ENCODE results near the gene RBM10.
A peak's percentile ranks its signal among the peaks of the same experiment; 100 is the strongest.
"Not testable (repeated sequence)": the region's sequence is repeated elsewhere in the genome, so short reads cannot be mapped to it uniquely, and the experiment has no call there.

Gene RBM10

DNA sequence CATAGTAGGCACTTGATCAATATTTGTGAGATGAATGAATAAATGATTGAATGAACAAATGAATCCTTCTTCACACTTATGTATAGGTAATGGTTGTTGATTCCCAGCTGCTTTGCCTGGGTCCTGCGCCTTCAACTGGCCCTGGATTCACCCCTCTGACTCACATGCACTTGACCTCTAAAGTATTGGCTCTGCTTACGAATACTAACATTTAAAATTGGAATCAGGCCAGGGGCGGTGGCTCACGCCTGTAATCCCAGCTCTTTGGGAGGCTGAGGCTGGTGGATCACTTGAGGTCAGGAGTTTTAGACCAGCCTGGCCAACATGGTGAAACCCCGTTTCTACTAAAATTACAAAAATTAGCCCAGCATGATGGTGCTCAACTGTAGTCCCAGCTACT, 9.4 kb upstream of the RBM10 start:
- H2BK120ac ChIP-seq (ENCODE audit: insufficient read depth, low read length, poor library complexity); H3K79me1 ChIP-seq (ENCODE audit: low read length); H4K12ac ChIP-seq (ENCODE audit: low read depth, low read length); H3K36me3 ChIP-seq (ENCODE audit: control insufficient read depth in 1 of 2, insufficient read depth in 2 of 2, low read length in 2 of 2); H3K4ac ChIP-seq (ENCODE audit: low read depth, low read length); H2AK5ac ChIP-seq (ENCODE audit: low read length); H3K4me1 ChIP-seq (ENCODE audit: control insufficient read depth in 1 of 2, insufficient read depth in 2 of 2, low read length in 2 of 2); H3K4me2 ChIP-seq (ENCODE audit: low read length); H3K27me3 ChIP-seq (ENCODE audit: insufficient read depth, low read length); H3K14ac ChIP-seq (ENCODE audit: low read length); H4K8ac ChIP-seq (ENCODE audit: low read depth, low read length); H3K9ac ChIP-seq (ENCODE audit: low read length); H3K9me3 ChIP-seq (ENCODE audit: insufficient read depth, low read depth, low read length); H2BK12ac ChIP-seq (ENCODE audit: low read length); H4K91ac ChIP-seq (ENCODE audit: low read depth, low read length); H3K18ac ChIP-seq (ENCODE audit: low read length); DNase-seq; H3K4me3 ChIP-seq (ENCODE audit: low read depth, low read length); H2AFZ ChIP-seq (ENCODE audit: insufficient read depth, low read length, poor library complexity); H3K27ac ChIP-seq (ENCODE audit: low read depth, low read length); H3K79me2 ChIP-seq (ENCODE audit: control insufficient read depth, insufficient read depth, low read length, poor library complexity); H3K23ac ChIP-seq (ENCODE audit: low read length); H2BK5ac ChIP-seq (ENCODE audit: low read depth, low read length, poor library complexity): not testable (repeated sequence)
- WGBS (ENCODE audit: extremely low coverage, insufficient coverage, insufficient read length): no CpG with 5 or more reads among the region's 5 CpGs

DNA sequence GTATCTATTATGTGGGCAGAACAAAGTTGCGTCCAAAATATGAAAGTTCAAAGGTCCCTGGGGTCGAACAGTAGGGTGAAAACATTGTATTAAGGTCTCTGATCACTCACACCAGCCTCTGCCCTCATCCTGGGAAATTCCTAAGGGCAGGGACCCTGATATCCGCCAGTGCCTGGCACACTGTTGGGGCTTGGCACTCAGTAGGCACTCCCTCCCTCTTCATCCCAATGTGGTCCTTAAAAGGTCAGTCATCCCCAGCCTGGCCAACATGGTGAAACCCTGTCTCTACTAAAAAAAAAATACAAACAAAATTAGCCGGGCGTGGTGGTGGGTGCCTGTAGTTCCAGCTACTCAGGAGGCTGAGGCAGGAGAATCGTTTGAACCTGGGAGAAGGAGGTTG, 6.8 kb upstream of the RBM10 start:
- Histone ChIP-seq H3K4ac (ENCODE audit: low read depth, low read length) (no peak overlapping the region), H3K79me2 (ENCODE audit: control insufficient read depth, insufficient read depth, low read length, poor library complexity) (no peaks in the 10 kb centered on the region), H3K9ac (ENCODE audit: low read length) (no peak overlapping the region), H2AK5ac (ENCODE audit: low read length) (no peak overlapping the region), H3K4me3 (ENCODE audit: low read depth, low read length) (no peak overlapping the region), H3K36me3 (ENCODE audit: control insufficient read depth in 1 of 2, insufficient read depth in 2 of 2, low read length in 2 of 2) (peaks cover 11 to 13% of the 10 kb centered on the region in 2 experiments), H2BK12ac (ENCODE audit: low read length) (no peak overlapping the region), H2AFZ (ENCODE audit: insufficient read depth, low read length, poor library complexity) (no peak overlapping the region), H4K8ac (ENCODE audit: low read depth, low read length) (no peak overlapping the region), H3K9me3 (ENCODE audit: insufficient read depth, low read depth, low read length) (no peaks in the 10 kb centered on the region), H3K14ac (ENCODE audit: low read length) (no peak overlapping the region), H3K23ac (ENCODE audit: low read length) (no peak overlapping the region), H3K27me3 (ENCODE audit: insufficient read depth, low read length) (no peaks in the 10 kb centered on the region), H3K27ac (ENCODE audit: low read depth, low read length) (no peak overlapping the region), H3K18ac (ENCODE audit: low read length) (no peak overlapping the region), H4K91ac (ENCODE audit: low read depth, low read length) (no peak overlapping the region), H2BK120ac (ENCODE audit: insufficient read depth, low read length, poor library complexity) (no peak overlapping the region), H3K4me2 (ENCODE audit: low read length) (no peak overlapping the region), H3K79me1 (ENCODE audit: low read length) (no peaks in the 10 kb centered on the region), H4K12ac (ENCODE audit: low read depth, low read length) (no peak overlapping the region), H3K4me1 (ENCODE audit: control insufficient read depth in 1 of 2, insufficient read depth in 2 of 2, low read length in 2 of 2) (no peaks in the 10 kb centered on the region), H2BK5ac (ENCODE audit: low read depth, low read length, poor library complexity) (no peak overlapping the region)
- WGBS (ENCODE audit: extremely low coverage, insufficient coverage, insufficient read length): no CpG with 5 or more reads among the region's 6 CpGs
- no peak for DNase-seq

DNA sequence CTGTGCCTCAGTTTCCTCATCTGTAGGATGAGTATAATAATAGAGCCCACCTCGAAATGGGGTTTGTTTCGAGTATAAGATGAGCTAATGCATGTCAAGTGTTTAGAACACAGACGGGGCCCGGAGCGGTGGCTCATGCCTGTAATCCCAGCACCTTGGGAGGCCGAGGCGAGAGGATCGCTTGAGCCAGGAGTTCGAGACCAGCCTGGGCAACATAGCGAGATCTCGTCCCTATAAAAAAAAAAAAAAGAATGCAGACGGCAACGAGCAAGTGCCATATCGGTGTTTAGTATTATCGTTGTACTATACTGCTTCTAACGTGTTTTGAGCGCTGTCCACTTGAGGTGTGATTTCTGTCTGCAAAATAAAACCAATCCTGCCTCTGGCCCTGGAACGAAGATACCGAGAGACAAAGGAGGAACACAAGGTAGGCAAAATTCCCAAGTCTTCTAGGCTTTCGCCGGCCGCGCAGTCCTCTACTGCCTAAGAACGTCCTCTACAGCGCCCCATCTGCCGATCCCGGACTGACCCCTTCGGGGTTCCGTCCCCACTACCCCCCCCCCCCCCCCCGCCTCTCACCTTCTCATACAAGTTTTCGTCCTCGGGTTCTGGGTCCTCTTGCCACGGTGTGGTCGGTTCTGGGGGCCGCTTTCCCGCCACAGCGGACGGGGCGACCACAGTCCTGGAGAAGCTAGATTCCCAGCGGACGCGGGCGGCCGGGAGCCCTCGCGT, 961 bp upstream of the RBM10 start:
- H3K79me1 ChIP-seq (ENCODE audit: low read length): peaks cover 10% of the 10 kb centered on the region
- peak overlapping the region; percentile 76 for H2BK120ac ChIP-seq (ENCODE audit: insufficient read depth, low read length, poor library complexity)
- peak overlapping the region; percentile 94 for H4K8ac ChIP-seq (ENCODE audit: low read depth, low read length)
- H3K27me3 ChIP-seq (ENCODE audit: insufficient read depth, low read length): no peaks in the 10 kb centered on the region
- WGBS (ENCODE audit: extremely low coverage, insufficient coverage, insufficient read length): no CpG with 5 or more reads among the region's 46 CpGs
- no peak for DNase-seq
- H2BK12ac ChIP-seq (ENCODE audit: low read length): no peak overlapping the region
- peak overlapping the region; percentile 96 for H4K12ac ChIP-seq (ENCODE audit: low read depth, low read length)
- no peak overlapping the region for H3K23ac ChIP-seq (ENCODE audit: low read length)
- peaks cover 14 to 17% of the 10 kb centered on the region in 2 experiments for H3K36me3 ChIP-seq (ENCODE audit: control insufficient read depth in 1 of 2, insufficient read depth in 2 of 2, low read length in 2 of 2)
- H2AFZ ChIP-seq (ENCODE audit: insufficient read depth, low read length, poor library complexity): peak overlapping the region; percentile 63
- peak overlapping the region; percentile 97 for H3K4ac ChIP-seq (ENCODE audit: low read depth, low read length)
- peak overlapping the region; percentile 92 for H3K9ac ChIP-seq (ENCODE audit: low read length)
- H3K79me2 ChIP-seq (ENCODE audit: control insufficient read depth, insufficient read depth, low read length, poor library complexity): peaks cover 31% of the 10 kb centered on the region
- peak overlapping the region; percentile 88 for H3K18ac ChIP-seq (ENCODE audit: low read length)
- no peaks in the 10 kb centered on the region for H3K9me3 ChIP-seq (ENCODE audit: insufficient read depth, low read depth, low read length)
- H3K14ac ChIP-seq (ENCODE audit: low read length): peak overlapping the region; percentile 95
- peak overlapping the region; percentile 90 for H4K91ac ChIP-seq (ENCODE audit: low read depth, low read length)
- peaks cover 7% of the 10 kb centered on the region in 2 experiments for H3K4me1 ChIP-seq (ENCODE audit: control insufficient read depth in 1 of 2, insufficient read depth in 2 of 2, low read length in 2 of 2)
- peak overlapping the region; percentile 91 for H3K27ac ChIP-seq (ENCODE audit: low read depth, low read length)
- peak overlapping the region; percentile 87 for H3K4me3 ChIP-seq (ENCODE audit: low read depth, low read length)
- peak overlapping the region; percentile 76 for H2BK5ac ChIP-seq (ENCODE audit: low read depth, low read length, poor library complexity)
- H2AK5ac ChIP-seq (ENCODE audit: low read length): peak overlapping the region; percentile 74
- H3K4me2 ChIP-seq (ENCODE audit: low read length): peak overlapping the region; percentile 81

DNA sequence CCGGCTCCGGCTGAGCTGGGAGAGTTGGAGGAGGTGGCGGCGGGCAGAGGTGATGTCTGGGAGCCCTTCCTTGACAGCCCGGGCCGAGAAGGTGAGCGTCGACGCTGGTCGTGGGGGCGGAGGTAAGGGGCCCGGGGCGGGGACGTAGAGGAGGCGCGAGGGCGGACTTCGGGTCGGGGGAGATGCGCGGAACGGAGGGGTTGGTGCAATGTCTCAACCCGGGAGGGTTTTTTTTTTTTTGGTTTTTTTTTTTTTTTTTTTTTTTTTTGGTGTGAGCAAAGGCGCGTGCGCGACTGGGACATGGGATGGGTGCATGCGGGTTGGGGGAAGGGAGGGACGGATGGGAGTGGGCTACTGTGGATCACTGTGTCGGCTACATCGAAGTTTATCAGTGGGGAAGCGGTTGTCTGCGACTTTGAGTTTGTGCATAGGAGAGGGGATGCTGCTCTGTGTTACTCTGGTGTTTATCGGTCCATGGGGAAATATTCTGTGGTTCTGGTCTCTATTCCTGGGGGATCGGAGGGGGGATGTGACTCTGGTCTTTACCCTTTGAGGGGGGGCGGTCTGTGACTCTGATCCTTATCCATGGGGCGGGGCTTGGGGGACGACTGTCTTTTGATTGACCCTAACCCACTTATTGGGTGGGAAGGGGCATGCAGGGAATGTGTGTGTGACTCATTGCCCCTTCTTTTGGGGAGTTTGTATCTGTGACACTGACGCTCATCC, 537 bp downstream of the RBM10 start:
- peak overlapping the region; percentile 99 for H3K18ac ChIP-seq (ENCODE audit: low read length)
- peak overlapping the region; percentile 79 for H4K12ac ChIP-seq (ENCODE audit: low read depth, low read length)
- peak overlapping the region; percentile 100 for H3K4ac ChIP-seq (ENCODE audit: low read depth, low read length)
- no peaks in the 10 kb centered on the region for H3K27me3 ChIP-seq (ENCODE audit: insufficient read depth, low read length)
- no CpG with 5 or more reads among the region's 39 CpGs for WGBS (ENCODE audit: extremely low coverage, insufficient coverage, insufficient read length)
- peaks cover 10% of the 10 kb centered on the region for H3K79me1 ChIP-seq (ENCODE audit: low read length)
- peaks cover 7% of the 10 kb centered on the region in 2 experiments for H3K4me1 ChIP-seq (ENCODE audit: control insufficient read depth in 1 of 2, insufficient read depth in 2 of 2, low read length in 2 of 2)
- H3K79me2 ChIP-seq (ENCODE audit: control insufficient read depth, insufficient read depth, low read length, poor library complexity): peaks cover 31% of the 10 kb centered on the region
- H3K4me3 ChIP-seq (ENCODE audit: low read depth, low read length): peak overlapping the region; percentile 90
- H3K9me3 ChIP-seq (ENCODE audit: insufficient read depth, low read depth, low read length): no peaks in the 10 kb centered on the region
- H3K4me2 ChIP-seq (ENCODE audit: low read length): peak overlapping the region; percentile 55
- peaks cover 15 to 17% of the 10 kb centered on the region in 2 experiments for H3K36me3 ChIP-seq (ENCODE audit: control insufficient read depth in 1 of 2, insufficient read depth in 2 of 2, low read length in 2 of 2)
- H3K23ac ChIP-seq (ENCODE audit: low read length): no peak overlapping the region
- H4K91ac ChIP-seq (ENCODE audit: low read depth, low read length): peak overlapping the region; percentile 98
- no peak overlapping the region for H2BK12ac ChIP-seq (ENCODE audit: low read length)
- DNase-seq: no peak
- peak overlapping the region; percentile 96 for H4K8ac ChIP-seq (ENCODE audit: low read depth, low read length)
- H2BK5ac ChIP-seq (ENCODE audit: low read depth, low read length, poor library complexity): peak overlapping the region; percentile 81
- H3K27ac ChIP-seq (ENCODE audit: low read depth, low read length): peak overlapping the region; percentile 91
- peak overlapping the region; percentile 70 for H2BK120ac ChIP-seq (ENCODE audit: insufficient read depth, low read length, poor library complexity)
- peak overlapping the region; percentile 95 for H3K9ac ChIP-seq (ENCODE audit: low read length)
- H2AFZ ChIP-seq (ENCODE audit: insufficient read depth, low read length, poor library complexity): peak overlapping the region; percentile 85
- peak overlapping the region; percentile 76 for H2AK5ac ChIP-seq (ENCODE audit: low read length)
- H3K14ac ChIP-seq (ENCODE audit: low read length): peak overlapping the region; percentile 98
